HL-60 (cell line): Measurements from ENCODE around the gene RAB40B.

ENCODE experiments used
- CTCF ChIP-seq: IDR thresholded peaks from one replicate; pipeline ENCODE4 v1.5.1; 2011; ENCODE audit warnings: low read length, control low read depth, inconsistent platforms; ENCODE audit not compliant: insufficient read depth
- REST ChIP-seq: IDR thresholded peaks from 2 replicates; pipeline ENCODE4 v1.6.1; 2012; ENCODE audit warnings: low read depth; ENCODE audit not compliant: insufficient replicate concordance

GRCh38 chr17:82702231-82702927, 3.9 kb upstream of the RAB40B start:
- TF ChIP-seq REST (no peak), CTCF (no peak)
